22Rv1 (cell line): ENCODE results near the gene CCNL1.

Source experiments
- ZFX ChIP-seq: fragments of 450-650 bp; IDR thresholded peaks from 2 replicates; pipeline ENCODE4 v1.6.1; 2017; ENCODE audit warnings: antibody characterized with exemption, borderline replicate concordance
- TF ChIP-seq, protein P1 (sequence below): fragments of 450-650 bp; IDR thresholded peaks from 2 replicates; pipeline ENCODE4 v1.5.1; 2017; ENCODE audit warnings: mild to moderate bottlenecking

DNA sequence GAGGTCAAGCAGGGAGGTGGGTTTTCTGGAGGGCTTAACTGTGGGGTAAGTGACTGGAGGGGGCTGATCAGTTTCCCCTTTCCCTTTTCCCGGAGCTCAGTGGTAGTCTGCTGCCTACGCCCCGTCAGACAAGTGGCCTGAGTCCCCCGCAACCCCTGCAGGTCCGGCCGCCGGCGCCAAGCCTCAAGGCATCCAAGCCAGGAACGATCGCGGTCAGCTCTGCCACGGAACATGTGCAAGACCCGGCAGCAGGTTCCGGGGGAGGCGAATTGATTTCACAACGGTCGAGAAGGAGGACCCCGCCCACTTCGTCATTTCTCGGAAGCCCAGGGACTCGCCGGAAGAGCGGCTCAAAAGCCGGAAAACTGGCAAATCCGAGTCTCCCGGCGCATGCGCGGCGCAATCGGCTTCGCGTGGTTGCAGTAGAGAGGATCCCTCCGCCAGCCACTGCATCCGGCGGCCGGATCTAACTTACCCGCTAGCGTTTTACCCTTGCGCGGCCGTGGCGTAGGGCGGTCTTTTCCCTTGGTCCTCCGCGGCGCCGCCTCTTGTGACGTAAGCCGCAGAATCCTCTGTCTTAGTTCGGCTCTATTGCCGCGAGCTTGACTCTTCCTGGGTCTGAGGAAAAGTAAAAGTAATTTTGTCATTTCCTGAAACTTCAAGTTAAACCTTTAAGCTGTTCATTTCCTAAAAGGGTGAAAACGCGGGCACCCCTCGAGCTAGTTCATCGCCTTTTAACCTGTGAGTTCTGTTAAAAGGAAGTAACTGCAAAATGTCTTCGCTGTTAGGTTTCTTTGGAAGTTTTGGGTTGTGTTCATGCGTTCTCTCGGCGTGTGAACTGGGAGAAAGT is 14.9 kb upstream of the CCNL1 start:
- TF ChIP-seq, protein P1, sequence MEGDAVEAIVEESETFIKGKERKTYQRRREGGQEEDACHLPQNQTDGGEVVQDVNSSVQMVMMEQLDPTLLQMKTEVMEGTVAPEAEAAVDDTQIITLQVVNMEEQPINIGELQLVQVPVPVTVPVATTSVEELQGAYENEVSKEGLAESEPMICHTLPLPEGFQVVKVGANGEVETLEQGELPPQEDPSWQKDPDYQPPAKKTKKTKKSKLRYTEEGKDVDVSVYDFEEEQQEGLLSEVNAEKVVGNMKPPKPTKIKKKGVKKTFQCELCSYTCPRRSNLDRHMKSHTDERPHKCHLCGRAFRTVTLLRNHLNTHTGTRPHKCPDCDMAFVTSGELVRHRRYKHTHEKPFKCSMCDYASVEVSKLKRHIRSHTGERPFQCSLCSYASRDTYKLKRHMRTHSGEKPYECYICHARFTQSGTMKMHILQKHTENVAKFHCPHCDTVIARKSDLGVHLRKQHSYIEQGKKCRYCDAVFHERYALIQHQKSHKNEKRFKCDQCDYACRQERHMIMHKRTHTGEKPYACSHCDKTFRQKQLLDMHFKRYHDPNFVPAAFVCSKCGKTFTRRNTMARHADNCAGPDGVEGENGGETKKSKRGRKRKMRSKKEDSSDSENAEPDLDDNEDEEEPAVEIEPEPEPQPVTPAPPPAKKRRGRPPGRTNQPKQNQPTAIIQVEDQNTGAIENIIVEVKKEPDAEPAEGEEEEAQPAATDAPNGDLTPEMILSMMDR: no peak
- TF ChIP-seq ZFX: no peak
